Stimulated activated CD4-positive, alpha-beta T cell treated with anti-CD3 and anti-CD28 coated beads, Interleukin-2, amount 100 ng/mL, for 24 hours (primary cell): ENCODE data around the gene DEFB125.
A peak's percentile ranks its signal among the peaks of the same experiment; 100 is the strongest.
"Not testable (repeated sequence)": the region's sequence is repeated elsewhere in the genome, so short reads cannot be mapped to it uniquely, and the experiment has no call there.

Experiments
- DNase-seq, 2 donors: peaks; one replicate each; pipeline ENCODE4 v3.0.0-alpha.2; 2020

Gene DEFB125, protein sequence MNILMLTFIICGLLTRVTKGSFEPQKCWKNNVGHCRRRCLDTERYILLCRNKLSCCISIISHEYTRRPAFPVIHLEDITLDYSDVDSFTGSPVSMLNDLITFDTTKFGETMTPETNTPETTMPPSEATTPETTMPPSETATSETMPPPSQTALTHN

DNA sequence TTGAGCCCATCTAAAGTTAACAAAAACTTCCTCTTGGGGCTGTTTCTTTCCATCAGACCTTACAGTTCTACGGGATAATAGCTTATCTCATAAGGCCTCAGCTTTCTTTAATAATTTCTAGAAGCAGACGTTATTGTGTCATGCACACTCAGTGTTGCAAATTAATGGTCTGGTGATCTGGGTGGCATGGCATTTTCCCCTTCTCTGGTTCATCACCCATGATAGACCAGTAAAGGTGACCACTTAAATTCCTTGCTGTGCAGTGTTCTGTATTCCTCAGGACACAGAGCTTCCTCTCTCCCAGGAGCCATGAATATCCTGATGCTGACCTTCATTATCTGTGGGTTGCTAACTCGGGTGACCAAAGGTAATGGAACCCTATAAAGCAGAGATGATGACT is at the start of gene DEFB125:
Gene DEFB125, plus strand, starts transcription at position 272 of the 400 bp plus-strand sequence. Its CDS starts 38 bp downstream, at position 310.
- no peak for DNase-seq

DNA sequence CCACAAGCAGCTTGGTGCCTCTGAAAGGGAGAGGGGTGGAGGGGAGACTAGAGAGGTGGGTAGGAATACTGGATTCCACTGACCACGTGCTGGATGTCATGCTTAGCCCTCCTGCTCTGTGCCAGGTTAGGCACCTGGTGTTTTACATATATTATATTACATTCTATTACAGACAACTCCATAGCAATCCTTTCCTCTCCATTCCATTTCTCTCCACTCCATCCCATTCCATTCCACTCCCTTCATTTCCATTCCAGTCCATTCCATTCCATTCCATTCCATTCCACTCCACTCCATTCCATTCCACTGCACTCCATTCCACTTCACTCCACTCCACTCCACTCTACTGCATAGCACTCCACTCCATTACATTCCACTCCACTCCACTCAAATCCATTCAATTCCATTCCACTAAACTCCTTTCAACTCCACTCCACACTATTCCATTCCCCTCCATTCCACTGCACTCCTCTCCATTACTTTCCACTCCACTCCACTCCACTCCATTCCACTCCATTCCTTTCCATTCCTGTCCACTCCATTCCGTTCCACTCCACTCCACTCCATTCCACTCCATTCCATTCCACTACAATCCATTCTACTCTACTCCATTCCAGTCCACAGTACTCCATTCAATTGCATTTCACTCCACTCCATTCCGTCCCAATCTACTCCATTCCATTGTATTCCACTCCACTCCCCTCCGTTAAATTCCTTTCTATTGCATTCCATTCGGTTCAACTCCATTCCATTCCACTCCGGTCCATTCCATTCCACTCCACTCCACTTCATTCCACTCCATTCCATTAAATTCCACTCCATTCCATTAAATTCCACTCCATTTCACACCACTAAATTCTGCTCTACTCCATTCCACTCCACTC is 27.2 kb upstream of the DEFB125 start:
- DNase-seq, result no peak

DNA sequence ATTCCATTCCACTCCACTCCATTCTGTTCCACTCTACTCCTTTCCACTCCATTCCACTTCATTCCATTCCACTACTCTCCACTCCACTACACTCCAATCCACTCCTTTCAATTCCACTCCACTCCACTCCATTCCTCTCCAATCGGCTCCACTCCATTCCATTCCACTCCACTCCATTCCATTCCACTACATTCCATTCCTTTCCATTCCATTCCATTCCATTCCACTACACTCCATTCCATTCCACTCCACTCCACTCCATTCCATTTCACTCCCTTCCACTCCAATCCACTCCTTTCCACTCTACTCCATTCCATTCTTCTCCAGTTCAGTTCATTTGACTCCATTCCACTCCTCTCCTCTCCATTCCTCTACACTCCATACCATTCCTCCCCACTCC is 26.2 kb upstream of the DEFB125 start:
- no peak for DNase-seq

DNA sequence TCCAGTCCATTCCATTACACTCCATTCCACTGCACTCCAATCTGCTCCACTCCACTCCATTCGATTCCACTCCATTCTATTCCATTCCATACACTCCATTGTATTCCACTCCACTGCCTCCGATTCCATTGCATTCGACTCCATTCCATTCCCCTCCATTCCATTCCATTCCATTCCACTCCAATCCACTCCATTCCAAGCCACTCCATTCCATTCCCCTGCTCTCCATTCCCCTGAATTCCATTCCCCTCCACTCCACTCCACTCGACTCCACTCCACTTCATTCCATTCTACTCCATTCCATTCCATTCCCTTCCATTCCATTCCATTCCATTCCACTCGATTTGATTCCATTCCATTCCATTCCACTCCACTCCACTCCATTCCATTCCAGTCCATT is 25.7 kb upstream of the DEFB125 start:
- DNase-seq, result no peak

DNA sequence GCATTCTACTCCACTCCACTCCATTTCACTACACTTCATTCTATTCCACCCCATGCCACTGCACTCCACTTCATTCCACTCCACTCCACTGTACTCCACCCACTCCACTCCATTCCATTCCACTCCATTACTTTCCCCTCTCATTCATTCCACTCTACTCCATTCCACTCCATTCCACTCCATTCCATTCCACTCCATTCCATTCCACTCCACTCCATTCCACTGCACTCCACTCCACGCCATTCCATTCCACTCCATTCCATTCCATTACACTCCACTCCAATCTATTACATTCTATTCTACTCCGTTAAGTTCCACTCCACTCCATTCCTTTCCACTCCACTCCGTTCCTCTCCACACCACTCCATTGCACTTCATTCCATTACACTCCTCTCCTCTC is 25.0 kb upstream of the DEFB125 start:
- DNase-seq, result no peak

DNA sequence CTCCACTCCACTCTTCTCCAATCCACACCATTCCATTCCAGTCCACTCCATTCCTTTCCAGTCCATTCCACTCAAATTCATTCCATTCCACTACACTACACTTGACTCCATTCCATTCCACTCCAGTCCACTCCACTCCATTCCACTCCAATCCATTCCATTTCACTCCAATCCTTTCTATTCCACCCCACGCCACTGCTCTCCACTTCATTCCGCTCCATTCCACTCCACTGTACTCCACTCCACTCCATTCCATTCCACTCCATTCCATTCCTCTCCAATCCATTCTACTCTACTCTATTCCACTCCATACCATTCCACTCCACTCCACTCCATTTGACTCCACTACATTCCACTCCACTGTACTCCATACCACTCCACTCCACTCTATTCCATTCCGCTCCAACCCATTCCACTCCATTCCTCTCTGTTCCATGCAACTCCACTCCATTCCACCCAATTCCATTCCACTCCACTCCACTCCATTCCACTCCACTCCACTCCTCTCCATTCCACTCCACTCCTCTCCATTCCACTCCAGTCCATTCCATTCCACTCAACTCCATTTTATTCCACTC is 23.4 kb upstream of the DEFB125 start:
- DNase-seq, result no peak

DNA sequence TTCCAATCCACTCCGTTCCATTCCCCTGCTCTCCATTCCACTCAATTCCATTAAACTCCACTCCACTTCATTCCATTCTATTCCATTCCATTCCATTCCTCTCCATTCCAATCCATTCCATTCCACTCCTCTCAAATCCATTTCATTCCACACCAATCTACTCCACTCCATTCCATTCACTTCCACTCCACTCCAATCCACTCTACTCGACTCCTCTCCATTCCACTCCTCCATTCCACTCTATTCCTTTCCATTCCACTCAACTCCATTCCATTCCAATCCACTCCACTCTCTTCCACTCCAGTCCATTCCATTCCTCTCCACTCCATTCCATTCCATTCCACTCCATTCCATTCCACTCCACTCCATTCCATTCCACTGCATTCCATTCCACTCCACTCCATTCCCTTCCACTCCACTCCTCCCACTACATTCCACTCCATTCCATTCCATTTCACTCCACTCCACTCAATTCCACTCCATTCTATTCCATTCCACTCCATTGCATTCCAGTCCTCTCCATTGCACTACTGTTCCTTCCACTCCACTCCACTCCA is 22.6 kb upstream of the DEFB125 start:
- DNase-seq, result no peak

DNA sequence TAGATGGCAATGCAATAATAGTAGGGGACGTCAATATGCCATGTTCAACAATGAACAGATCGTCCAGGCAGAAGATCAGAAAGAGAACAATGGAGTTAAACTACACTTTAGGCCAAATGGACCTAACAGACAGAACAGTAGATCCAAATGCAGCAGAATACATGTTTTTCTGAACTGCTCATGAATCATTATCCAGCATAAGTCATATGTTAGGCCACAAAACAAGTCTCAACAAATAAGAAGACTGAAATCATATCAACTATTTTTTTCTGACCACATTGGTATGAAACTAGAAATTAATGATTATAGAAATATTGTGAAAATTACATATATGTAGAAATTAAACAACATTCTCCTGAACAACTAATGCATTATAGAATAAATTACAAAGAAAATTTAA is 10.2 kb upstream of the DEFB125 start:
- no peak for DNase-seq

DNA sequence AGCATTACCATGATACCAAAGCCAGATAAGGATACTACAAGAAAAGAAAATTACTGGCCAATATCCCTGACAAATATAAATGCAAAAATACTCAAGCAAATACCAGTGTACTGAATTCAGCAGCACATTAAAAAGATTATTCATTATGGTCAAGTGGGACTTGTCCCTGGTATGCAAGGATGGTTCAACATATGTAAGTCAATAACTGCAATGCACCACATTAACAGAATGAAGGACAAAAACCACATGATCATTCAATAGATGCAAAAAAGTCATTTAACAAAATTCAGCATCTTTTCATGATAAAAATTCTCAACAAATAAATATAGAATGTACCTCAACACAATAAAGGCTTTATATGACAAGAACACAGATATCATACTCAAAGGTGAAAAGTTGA is 9.1 kb upstream of the DEFB125 start:
- DNase-seq, result no peak

DNA sequence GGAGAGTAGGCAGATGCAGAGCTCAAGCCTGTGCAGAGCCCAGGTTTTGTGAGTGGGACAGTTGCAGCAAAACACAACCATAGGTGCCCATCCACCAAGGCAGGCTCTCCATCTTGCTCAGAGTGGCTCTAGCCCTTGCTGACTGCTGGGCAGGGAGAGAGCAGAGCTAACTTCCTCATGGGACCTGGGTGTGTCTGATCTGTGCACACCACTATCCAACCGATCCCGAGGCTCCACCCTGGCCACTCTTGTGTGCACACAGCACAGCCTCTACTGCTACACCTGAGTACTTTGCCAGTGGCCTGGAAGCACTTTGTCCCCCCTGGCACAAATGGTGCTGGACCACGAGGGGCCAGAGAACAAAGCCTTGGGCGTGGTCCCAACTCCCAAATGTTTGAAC is 7.9 kb upstream of the DEFB125 start:
- no peak for DNase-seq

DNA sequence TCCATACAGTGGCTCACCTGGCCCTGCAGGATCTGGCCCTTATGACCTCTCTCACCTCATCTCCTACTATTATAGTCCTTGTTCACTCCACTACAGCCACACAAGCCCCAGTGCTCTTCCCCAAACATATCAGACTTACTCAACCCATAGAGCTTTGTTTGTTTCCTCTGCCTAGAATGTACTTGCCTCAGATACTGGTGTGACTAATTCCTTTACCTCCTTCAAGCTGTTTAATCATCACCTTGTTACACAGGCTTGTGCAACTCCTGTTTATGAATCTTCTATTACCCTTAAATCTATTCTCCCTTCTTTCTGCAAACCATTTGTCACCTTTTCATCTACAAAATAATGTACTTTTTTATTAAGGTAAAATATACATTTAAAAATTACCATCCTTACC is 3.2 kb downstream of the DEFB125 start:
- no peak for DNase-seq

DNA sequence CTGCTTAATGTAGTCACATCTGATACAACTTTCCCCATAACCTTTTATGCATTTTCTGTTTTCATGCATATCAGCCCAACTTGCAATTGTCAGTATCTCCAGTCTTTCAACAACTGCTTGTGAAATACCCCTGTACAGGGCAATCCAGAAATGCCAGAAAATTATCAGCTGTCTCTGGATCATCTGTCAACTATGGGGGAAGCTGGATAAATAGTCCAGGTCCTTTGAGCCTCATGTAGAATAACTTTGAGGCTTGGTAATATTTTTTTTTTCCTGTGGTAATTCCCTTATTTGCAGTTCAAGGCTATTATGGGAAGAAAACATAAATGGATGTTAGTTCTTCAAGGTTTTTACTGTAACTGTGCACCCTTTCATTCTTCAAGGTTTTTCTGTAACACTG is 6.2 kb downstream of the DEFB125 start:
- DNase-seq, result no peak

DNA sequence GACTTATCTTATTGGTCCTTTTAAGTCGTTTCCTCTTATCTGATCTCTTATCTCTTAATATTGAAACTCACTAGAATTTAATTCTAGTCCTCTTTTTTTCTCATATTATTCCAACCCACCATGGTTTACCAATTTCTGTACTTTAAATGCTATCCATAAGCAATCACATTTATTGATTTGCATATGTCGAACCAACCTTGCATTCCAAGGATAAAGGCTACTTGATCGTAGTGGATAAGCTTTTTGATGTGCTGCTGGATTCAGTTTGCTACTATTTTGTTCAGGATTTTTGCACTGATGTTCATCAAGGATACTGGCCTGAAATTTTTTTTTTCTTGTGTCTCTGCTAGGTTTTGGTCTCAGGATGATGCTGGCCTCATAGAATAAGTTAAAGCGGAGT is 7.7 kb downstream of the DEFB125 start:
- no peak for DNase-seq

DNA sequence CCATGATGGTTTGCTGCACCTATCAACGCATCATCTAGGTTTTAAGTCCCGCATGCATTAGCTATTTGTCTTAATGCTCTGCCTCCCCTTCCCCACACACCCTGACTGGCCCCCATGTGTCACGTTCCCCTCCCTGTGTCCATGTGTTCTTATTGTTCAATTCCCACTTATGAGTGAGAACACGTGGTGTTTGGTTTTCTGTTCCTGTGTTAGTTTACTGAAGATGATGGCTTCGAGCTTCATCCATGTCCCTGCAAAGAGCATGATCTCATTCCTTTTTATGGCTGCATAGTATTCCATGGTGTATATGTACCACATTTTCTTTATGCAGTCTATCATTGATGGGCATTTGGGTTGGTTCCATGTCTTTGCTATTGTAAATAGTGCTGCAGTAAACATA is 10.2 kb downstream of the DEFB125 start:
- not testable (repeated sequence) for DNase-seq

DNA sequence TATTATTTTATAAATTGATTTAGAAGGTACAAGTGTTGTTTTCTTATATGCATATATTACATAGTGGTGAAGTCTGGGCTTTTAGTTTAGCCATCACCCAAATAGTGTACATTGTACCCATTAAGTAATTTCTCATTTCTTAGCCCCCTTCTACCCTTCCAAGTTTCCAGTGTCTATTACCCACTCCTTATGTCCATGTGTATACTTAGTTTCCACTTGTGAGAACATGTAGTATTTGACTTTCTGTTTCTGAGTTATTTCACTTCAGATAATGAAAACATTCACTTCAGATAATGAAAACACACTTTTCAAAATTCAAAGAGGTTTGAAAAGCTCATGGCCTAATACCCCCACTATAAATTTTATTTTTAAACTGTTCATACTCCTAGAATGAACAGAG is 14.5 kb downstream of the DEFB125 start:
- DNase-seq, result no peak

DNA sequence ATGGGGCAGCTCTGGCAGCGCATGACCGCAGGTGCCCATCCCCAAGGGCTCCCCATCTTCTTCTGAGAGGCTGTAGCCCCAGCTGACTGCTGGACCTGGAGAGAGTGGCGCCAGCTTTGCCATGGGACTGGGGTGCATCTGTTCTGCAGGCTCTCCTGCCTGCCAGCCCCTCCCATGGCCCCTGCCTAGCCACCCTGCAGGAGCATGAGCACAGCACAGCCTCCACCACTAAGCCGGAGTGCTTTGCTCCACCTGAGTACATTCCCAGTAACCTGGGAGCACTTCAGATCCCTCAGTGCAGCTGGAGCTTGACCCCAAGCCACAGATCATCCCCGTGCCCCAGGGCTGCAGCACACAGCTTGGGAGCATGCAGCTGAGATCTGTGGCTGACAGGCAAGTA is 16.0 kb downstream of the DEFB125 start:
- no peak for DNase-seq

DNA sequence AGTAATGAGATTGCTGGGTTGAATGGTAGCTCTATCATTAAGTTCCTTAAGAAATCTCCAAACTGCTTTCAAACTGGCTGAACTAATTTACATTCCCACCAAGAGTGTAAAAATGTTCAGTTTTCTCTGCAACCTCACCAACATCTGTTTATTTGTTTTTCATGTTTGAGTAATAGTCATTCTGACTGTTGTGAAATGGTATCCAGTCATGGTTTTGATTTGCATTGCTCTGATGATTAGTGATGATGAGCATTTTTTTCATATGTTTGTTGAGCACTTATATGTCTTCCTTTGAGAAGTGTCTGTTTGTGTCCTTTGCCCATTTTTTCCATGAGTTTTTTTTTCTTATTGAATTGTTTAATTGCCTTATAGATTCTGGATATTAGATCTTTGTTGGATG is 24.9 kb downstream of the DEFB125 start:
- DNase-seq, result no peak

DNA sequence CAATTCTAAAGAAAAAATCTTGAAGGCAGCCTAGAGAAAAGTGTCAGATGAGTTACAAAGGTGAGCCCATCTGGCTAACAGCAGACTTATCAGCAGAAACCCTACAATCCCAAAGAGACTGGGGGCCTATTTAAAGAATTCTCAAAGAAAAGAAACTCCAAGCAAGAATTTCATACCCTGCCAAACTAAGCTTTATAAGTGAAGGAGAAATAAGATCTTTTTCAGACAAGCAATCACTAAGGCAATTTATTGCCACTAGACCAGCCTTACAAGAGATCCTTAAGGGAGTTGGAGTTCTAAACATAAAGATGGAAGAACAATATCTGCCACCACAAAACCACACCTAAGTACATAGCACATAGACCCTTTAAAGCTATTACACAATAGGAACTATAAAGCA is 30.0 kb downstream of the DEFB125 start:
- DNase-seq, result no peak

DNA sequence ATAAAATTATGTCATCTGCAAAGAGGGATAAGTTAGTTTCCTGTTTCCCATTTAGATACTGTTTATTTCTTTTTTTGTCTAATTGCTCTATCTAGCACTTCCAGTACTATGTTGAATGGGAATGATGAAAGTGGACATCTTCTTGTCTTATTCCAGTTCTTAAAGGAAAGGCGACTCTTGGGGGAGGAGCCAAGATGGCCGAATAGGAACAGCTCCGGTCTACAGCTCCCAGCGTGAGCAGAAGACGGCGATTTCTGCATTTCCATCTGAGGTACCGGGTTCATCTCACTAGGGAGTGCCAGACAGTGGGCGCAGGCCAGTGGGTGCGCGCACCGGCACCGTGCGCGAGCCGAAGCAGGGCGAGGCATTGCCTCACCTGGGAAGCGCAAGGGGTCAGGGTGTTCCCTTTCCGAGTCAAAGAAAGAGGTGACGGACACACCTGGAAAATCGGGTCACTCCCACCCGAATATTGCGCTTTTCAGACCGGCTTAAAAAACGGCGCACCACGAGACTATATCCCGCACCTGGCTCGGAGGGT is 42.4 kb downstream of the DEFB125 start:
- DNase-seq, result not testable (repeated sequence)

DNA sequence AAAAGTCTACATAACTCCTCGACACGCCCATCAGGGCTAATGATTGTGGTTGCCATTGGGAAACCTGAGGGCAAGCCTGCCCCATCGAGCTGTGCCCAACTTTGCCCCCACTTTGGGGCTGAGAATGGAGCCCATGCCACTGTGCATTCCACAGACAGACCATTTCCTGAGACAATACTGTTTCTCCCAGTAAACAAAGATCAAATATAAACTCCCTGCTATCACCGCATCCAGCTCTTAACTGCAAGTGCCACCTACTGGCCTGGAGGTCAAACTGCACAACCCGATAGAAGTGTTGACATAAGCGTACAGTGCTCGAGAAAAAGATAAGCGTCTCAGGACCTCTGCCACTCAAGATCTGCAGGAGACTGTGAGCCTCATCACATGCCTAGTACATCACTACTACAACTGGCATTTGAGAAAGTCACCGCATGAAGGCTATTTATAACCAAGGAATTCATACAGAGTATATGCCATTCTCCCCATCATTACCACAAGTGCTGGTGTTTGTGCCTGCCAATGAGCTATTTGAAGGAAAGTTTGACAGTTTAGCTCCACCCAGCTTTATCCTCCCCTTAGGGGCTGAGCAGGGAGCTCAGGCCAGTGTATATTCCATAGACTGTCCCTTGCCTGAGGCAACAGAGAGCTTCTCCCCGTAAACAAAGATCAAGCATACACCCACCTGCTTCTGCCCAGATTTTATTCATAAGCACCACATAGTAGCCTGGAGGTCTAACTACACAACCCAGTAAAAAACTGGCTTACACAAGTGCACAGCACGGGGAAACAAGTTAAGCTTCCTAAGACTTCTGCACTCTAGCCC is 50.4 kb downstream of the DEFB125 start:
- DNase-seq, result peak in 1 of 2 donors; percentile 18

DNA sequence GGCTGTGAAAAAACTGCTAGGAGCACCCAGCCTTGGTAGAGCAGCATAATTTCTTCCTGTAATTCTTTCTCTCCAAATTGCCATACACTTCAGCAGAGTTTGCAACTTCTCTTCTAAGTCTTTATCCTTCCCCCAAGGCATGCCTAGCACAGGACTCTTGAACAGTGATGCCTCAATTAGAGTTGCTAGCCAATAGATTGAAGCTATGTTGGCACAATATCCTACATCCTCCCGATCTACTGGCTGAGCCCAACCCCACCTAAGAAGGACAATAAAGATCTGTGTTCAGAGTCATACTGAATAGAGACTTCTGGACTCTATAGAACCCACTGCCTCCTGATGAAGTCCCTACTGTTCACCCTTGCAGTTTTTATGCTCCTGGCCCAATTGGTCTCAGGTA is 54.8 kb downstream of the DEFB125 start, which contains the start of gene DEFB126:
Gene DEFB126, plus strand, starts transcription at position 301 of the 400 bp plus-strand sequence. Its CDS starts 39 bp downstream, at position 340.
- DNase-seq, result no peak

DNA sequence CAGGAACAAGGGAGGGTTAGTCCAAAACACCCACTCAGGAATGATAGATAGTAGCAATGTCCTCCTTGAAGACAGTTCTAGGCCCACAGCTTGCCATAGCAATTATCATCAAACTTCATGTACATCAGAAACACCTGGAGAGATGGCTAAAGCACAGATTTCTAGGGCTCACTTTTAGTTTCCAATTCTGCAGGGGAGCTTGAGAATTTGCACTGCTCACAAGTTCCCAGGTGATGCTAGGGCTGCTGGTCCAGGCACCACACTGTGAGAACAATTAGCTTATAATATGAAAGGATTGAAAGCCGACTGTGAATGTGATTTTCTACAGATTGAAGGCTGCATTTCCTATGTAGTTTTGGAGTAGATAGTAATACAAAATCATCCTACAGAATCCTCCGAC is 58.4 kb downstream of the DEFB125 start:
- no peak for DNase-seq
